Iris pigment epithelial cell (primary cell): ENCODE results near the gene TSPOAP1.

Experiments used
- DNase-seq: peaks from one replicate; pipeline ENCODE4 v3.0.0-alpha.2; 2011; ENCODE audit warnings: low read depth

TSPOAP1 gene

GRCh38 chr17:58339755-58340404, 11.3 kb upstream of the TSPOAP1 start:
- DNase-seq, result no peak

GRCh38 chr17:58338841-58339754, 10.5 kb upstream of the TSPOAP1 start:
- DNase-seq, result peak; percentile 63

DNA sequence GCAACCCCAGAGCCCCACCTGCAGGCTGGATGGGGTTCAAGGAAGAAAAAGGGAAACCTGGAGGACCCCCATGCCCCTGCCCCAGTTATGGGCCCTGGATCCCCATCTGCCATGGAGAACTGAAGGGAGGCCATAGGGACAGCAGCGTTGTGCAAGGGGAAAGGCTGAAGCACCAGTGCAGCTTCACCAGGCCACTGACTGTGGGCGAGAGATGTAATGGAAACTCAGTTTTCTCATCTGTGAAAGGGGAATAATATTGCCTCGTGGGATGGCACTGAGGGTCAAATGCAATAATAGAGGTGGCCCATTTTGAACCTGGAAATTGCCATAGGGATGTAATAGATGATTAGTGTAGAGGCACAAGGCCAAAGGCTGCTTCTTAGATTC, 9.9 kb upstream of the TSPOAP1 start:
- no peak for DNase-seq

- DNase-seq, result peak; percentile 81
These were observed 9.2 kb upstream of the TSPOAP1 start for GRCh38 chr17:58337600-58338453.

DNA sequence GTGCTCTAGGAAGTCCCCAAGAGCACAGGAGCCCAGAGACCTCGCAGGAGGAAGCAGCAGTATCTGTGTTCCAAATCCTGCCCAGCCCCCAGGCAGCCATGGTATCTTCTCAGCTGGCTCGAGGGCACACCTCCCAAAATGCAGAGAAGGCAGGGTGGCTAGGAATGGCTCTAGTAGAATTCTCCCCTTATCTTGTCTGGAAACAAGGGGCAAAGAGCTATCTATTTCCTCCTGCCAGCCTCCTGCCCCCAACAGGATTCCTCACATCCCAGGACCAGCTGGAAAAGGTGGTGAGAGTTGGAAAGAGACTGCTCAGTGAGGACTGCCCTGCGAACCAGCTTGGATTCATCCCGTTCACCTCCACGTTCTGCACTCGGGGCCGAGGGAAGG, 8.6 kb upstream of the TSPOAP1 start:
- DNase-seq, result no peak

DNA sequence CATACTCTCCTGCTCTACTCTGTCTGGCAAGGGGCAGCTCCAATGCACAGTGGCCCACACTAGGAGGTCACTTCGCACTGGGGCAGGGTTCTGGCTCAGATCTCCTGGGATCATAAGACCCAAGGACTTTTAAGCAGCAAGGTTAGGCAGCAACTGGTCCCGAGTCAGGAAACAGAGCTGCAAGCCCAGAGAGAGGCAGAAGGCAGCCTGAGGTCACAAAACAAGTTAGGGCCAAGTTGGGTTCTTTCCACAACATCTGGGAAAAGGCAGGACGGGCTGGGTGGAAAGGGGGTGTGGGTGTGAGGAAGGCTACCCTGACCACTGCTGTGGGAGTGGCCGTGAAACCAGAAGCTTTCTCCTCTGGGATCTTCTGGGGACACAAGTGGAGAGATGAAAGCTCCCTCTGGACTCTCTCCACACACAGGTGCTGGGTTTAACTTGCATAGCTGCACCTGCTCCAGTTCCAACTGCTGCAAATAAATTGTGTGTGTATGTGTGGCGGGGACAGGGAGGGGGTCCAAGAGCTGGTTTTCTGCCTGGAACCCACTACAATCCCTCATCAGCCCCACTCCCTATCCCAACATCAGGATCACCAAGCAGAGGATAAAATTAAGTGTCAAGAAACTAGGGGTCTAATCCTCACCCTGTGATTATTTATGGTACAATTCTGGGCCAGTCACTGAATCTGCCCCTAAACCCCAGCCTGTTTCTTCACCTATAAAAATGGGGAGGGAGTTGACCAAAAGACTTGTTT, 8.0 kb upstream of the TSPOAP1 start:
- DNase-seq, result no peak

DNA sequence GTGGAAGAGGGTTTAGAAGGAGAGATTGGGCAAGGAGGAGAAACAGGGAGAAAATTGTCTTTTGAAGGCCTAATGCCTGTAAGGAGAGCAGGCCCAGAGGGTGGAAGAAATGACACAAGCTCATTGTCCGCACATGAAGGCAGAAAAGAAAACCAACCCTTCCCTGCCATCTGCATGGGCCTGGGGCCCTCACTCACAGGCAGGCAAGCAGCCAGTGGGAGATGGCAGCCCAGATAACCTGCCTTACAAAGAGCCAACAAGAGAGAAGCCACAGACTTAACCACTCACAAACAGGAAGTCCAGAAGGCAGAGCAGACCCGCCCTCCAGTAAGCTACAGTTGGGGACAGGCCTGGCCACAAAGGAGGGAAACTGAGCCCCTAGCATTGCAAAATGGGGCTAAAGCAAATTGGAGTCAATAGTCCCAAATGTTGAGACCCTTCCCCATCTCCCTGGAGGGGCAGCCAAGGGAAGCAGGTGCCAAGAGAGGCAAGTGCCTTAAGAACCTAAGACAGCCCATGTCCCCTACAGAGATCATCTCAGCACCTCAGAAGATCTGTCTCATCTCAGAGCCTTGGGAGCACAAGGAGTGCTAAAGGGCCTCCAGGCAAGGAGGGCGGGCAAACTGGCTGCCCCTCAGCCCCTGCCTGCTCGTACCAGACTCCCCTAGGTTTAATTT, 7.3 kb upstream of the TSPOAP1 start:
- no peak for DNase-seq

GRCh38 chr17:58335061-58335731, 6.6 kb upstream of the TSPOAP1 start:
- DNase-seq, result no peak

DNA sequence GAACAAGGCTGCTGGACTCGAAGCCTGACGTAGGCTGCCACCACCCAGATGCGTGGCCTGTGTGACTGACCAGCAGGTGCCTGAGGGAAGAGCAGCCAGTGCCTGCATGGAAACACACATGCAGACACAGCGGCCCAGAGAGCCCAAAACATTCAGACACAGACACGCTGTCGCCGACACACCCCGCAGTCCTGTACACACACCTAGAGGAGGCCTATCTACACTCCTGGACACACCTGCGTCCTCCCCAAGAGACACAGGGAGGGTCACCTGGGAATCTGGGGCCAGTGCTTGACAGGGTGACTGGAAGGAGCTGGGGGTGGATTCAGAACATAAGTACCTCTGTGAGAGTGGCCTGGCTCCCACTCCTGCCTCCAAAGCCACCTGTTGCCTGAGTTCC, 6.1 kb upstream of the TSPOAP1 start:
- no peak for DNase-seq

DNA sequence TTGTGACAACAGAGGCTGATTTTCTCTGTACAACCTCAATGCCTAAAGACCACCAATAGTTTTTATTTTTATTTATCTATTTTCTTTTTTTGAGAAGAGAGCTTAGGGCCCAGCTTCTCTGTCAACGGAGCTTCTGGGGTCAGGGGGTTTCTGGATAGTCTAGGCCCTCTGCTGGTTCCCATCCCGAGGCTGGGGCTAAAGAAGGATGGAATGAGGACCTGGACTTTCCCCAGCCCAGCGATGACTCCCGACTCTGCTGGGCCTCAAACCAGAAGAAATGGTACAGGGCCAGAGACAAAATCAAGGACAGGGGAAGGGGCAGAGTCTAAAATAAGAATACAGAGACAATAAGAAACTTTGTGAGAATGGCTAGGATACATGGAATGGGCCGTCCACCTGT, 5.7 kb upstream of the TSPOAP1 start:
- DNase-seq, result no peak

- no peak for DNase-seq
These were observed 5.2 kb upstream of the TSPOAP1 start for GRCh38 chr17:58333736-58334207.

DNA sequence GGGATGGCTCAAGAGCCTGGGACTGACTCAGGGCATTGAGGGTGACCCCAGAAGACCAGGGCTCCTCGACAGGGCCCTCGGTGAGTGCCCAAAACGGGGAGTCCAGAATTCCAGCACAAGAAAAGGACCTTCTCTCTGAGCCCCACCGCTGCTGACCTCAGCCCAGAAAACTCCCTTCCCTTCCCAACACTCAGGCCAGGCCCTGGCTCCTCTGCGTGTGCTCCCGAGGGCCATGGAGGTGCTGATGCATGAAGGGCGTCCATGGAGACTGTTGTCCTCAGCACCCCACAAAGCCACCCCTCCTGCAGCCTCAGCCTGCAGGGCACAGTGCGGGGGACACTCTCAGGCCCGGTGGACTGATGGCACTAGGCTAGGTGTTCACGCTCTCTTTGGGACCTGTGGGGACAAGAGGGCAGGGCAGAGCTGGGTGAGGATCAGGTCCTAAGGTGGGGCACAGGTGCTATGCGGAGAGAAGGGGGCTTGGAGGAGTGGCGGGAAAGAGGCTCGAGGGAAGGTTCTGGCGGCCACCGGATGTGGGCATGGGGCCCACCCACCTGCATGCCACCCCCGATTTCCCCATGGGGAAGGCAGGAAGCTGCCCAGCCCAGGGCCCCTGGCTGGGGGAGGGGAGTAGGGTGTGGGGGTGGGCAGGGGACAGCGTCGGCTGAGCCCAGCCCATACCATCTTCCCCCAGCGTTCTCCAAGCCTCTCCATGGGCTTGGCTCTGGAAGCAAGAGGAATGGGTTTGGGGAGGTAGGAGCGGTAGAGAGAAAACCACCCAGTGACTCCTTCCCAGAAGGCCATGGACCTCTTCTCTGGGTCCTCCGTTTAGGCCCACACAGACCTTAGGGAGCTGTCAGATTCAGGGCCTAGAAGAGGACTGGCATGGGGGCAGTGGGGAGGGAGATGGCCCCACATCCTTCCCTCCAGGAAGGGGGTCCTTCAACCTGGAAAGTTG, 4.5 kb upstream of the TSPOAP1 start:
- DNase-seq, result no peak

GRCh38 chr17:58331815-58332777, 3.5 kb upstream of the TSPOAP1 start:
- no peak for DNase-seq

GRCh38 chr17:58330997-58331814, 2.6 kb upstream of the TSPOAP1 start:
- no peak for DNase-seq

DNA sequence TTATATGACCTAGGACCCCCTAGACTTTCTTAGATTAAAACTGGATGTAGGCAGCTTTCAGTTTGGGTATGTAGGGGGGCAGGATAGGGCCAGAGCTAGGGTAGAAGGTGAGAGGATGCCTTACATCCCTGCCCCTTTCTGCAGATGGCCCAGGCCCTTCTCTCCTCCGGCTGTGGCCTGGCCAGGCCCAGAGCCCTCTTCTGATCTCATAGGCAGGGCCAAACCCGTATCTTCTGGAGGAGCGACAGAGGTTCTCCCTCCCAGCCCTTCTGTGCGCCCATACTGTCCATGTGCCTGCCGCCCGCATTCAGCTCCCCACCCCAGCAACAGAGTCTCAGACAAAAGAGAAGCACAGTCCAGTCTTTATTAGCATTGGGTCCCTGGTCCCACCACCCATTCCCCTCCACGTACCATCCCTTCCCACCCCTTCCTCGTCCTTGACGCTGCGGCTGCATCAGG, 2.0 kb upstream of the TSPOAP1 start:
- DNase-seq, result no peak

DNA sequence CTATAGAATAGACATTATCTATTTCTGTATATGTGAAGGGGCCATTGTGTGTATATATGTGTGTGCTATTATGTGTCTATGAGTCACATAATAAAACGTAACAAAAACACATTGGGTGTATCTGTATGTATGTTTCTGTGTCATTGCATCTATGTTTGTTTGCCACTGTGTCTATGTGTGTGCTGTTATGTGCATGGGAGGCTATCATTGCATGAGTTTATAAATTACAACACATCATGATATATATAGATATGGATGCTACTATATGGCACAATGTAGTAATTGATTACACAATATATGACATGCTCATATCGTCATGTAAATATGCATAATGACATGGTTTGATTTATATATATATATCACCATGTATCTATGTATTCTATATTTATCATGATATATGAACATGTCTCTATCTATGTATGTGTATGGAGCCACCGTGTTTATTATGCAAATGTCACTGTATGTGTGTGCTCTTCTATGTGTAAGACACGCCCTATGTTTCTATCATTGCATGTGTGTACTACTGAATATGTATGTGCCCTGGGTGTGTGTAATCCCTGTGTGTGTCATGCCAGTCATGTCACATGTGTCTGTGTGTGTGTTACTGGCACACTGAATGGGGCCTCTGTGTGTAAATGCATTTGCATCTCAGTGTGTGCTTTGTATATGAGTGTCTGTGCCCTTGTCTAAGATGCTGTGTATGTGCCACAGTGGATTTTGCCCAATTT, 1.4 kb upstream of the TSPOAP1 start:
- DNase-seq, result no peak
